HG03575 (cell line): ENCODE data around the gene HOXC5.

Experiments used
- ATAC-seq: cut with Tn5 transposase; IDR thresholded peaks from one replicate; pipeline ENCODE4 v1.9.1; 2021; ENCODE audit not compliant: unreplicated experiment, insufficient number of reproducible peaks, low FRiP score; ENCODE audit errors: extremely low read depth

HOXC5 gene

GRCh38 chr12:54017027-54017788 lies 15.6 kb upstream of the HOXC5 start:
- no peak for ATAC-seq

GRCh38 chr12:54017878-54018467 lies 14.9 kb upstream of the HOXC5 start:
- no peak for ATAC-seq

- no peak for ATAC-seq
These were observed 14.3 kb upstream of the HOXC5 start for GRCh38 chr12:54018468-54018984.

GRCh38 chr12:54019091-54019811 lies 13.6 kb upstream of the HOXC5 start:
- ATAC-seq: no peak

DNA sequence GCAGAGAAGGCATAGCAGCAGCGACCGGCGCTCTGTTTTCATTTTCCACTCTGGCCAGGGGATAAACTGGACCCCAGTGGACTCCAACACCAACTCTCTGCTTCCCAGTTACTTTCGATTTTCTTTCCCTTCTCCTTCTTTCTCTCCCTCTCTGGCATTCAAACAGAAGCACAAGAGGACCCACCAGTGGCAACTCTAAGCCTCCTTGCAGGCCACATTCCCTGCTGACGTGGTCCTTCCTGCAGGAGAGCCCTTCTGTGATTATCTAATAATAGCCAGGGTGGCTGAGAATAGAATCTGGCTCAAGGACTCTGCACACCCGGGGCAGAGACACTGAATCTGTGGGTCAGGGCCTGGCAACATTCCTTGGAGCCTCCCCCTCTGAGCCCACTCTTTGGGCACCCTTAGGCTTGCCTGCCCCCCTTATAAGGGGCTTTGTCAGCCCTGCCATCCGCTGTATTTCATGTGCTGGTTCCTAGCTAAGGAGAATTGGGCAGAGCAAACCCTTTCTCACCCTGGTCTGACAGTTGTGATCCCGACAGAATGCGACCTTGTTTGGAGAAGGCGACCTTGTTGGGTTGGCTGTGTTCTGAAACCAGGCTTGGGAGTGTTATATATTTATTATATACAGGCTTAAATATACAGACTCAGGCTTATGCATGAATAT lies 12.8 kb upstream of the HOXC5 start:
- no peak for ATAC-seq

- ATAC-seq: no peak
These were observed 12.1 kb upstream of the HOXC5 start for GRCh38 chr12:54020591-54021405.

- no peak for ATAC-seq
These were observed 11.3 kb upstream of the HOXC5 start for GRCh38 chr12:54021432-54022013.

GRCh38 chr12:54022960-54023884 lies 9.6 kb upstream of the HOXC5 start:
- ATAC-seq: no peak

- no peak for ATAC-seq
These were observed 8.7 kb upstream of the HOXC5 start for GRCh38 chr12:54024127-54024526.

GRCh38 chr12:54024581-54025305 lies 8.1 kb upstream of the HOXC5 start:
- no peak for ATAC-seq

DNA sequence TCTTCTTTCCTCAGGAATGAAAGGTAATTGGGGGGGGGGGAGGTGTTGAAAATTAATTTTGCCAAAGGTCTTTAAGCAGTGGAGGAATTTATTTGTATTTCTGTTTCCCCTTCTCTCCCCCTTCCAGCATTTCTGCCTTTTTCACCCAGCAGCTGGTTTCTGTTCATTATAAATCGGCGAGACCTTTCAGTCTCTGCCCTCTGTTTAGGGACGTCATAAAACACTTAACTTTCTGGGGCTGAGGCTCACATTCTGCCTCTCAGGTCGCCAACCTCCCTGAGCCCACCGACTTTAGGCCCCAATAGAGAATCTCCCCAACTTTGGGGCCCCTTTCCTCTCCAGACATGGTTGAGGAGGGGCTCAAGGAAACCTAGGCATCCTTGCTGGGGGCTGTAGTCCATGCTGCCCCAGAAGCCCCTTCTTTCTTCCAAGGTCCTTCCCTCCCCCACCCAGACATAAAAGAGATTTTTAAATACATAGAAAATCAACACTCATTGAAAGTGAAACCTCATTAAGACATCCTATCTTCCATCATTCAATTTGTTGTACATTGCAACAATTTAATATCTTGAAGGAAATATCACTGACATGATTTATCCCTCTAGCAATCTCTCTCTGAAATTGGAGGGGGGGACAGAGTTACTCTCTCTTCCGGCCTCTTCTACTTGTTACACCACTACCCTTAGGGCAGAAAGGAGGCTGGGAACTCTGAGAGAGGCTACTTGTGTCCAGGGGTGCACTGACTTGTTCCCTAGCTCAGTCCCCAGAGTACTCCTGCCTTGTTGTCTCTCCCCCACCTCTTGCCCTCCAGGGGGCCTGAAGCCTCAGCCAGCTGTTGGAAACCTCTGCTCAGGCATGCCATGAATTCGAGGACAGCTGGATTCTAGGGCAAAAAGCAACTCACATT lies 7.1 kb upstream of the HOXC5 start:
- no peak for ATAC-seq

GRCh38 chr12:54026640-54027441 lies 6.0 kb upstream of the HOXC5 start:
- no peak for ATAC-seq

GRCh38 chr12:54027442-54027786 lies 5.4 kb upstream of the HOXC5 start:
- ATAC-seq: no peak

- ATAC-seq: no peak
These were observed 4.3 kb upstream of the HOXC5 start, which contains the start of gene HOXC6 for GRCh38 chr12:54028314-54029201. TSS of gene HOXC6 (plus strand) at chr12:54028440. CDS start at chr12:54028522, 82 bp downstream.
